ENCODE measurements around the gene COQ4.
A peak's percentile ranks its signal among the peaks of the same experiment; 100 is the strongest.

COQ4 gene

DNA sequence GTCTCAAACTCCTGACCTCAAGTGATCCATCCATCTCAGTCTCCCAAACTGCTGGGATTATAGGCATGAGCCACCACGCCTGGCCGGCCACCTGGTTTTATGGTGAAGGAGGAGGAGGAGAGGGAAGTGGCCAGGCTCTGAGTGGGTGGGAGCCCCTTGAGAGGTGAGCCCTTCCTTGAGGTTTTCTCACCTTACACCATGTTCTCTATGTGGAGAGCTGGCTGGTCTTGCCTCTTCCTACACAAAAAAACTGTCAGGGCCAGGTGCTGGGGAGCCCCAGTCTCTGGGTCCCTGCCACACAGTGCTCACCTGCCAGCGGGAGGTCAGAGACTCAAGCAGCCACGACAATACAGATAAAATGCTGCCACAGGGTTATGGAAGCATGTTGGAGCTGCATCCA is 28.5 kb upstream of the COQ4 start:
- H3K4me1 Mint-ChIP-seq, result peaks cover 6% of the 10 kb centered on the region
- DNase-seq (no peak), ATAC-seq (no peak)
- no peak overlapping the region for H3K4me3 Mint-ChIP-seq
- H3K27me3 Mint-ChIP-seq, result no peaks in the 10 kb centered on the region
- H3K9me3 Mint-ChIP-seq, result no peaks in the 10 kb centered on the region
- H3K27ac Mint-ChIP-seq, result peak overlapping the region in 1 of 2 donors; percentile 75

DNA sequence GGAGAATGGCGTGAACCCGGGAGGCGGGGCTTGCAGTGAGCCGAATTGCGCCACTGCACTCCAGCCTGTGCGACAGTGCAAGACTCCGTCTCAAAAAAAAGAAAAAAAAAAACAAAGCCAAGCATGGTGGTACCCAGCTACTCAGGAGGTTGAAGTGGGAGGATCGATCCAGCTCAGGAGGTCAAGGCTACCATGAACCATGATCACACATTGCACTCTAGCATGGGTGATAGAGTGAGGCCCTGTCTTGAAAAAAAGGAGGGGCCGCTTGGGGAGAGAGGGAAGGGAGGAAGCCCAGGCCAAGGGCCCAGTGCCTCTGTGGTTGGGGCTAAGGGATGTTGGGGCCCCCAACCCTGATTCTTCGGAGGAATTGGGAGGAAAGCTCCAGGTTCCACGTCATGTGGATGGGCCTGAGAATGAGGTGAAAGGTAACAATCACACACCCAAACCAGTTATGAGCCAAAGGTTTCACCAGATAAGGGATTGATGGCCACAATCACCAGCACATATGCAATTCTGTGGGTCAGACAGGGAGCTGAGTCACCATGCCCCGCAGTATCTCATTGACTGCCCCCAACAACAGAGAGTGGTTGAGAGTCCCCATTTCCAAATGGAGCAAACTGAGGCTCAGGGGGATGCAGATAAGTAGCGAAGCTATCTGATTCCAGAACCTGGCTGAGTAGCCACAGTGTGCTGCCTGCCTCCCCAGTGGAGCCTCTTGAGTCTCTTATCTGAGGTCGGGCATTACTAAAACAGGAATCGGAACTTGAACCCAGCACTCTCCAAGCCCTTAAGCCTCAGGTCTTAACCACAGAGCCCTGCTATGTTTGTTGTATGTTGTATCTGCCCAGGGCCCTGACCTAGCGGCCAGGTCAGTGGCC is 26.1 kb upstream of the COQ4 start:
- DNase-seq (no peak), ATAC-seq (no peak)
- Mint-ChIP-seq H3K4me3 (no peak overlapping the region), H3K4me1 (peaks cover 6% of the 10 kb centered on the region), H3K27me3 (no peaks in the 10 kb centered on the region), H3K9me3 (no peaks in the 10 kb centered on the region), H3K27ac (peak overlapping the region in 1 of 2 donors; percentile 91)

DNA sequence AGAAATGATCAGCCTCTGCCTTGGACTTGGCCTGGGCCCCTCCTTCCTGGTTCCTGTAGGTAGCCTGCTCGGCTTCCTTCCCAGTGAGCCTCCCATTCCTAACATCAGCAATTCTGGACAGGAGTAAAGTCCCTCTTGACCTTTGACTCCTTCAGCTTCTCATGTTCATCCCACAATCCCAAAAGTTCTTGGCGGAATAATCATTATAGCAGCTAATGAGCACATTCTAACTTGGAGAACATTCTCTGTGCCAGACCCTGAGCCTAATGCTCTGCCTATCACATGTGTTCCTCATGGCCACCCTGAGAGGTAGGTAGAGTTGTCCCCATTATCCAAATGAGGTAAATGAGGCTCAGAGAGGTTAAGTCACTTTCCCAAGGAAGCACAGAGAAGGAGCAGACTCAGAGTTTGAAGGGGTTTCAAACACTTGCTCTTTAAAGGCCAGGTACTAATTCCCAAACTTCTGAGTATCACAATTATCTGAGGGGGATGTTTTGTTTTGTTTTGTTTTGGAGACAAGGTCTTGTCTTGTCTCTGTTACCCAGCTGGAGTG is 25.3 kb upstream of the COQ4 start:
- Mint-ChIP-seq H3K4me1 (peaks cover 6% of the 10 kb centered on the region), H3K27me3 (no peaks in the 10 kb centered on the region), H3K27ac (peak overlapping the region in 1 of 2 donors; percentile 48), H3K9me3 (no peaks in the 10 kb centered on the region), H3K4me3 (no peak overlapping the region)
- ATAC-seq (no peak), DNase-seq (no peak)

DNA sequence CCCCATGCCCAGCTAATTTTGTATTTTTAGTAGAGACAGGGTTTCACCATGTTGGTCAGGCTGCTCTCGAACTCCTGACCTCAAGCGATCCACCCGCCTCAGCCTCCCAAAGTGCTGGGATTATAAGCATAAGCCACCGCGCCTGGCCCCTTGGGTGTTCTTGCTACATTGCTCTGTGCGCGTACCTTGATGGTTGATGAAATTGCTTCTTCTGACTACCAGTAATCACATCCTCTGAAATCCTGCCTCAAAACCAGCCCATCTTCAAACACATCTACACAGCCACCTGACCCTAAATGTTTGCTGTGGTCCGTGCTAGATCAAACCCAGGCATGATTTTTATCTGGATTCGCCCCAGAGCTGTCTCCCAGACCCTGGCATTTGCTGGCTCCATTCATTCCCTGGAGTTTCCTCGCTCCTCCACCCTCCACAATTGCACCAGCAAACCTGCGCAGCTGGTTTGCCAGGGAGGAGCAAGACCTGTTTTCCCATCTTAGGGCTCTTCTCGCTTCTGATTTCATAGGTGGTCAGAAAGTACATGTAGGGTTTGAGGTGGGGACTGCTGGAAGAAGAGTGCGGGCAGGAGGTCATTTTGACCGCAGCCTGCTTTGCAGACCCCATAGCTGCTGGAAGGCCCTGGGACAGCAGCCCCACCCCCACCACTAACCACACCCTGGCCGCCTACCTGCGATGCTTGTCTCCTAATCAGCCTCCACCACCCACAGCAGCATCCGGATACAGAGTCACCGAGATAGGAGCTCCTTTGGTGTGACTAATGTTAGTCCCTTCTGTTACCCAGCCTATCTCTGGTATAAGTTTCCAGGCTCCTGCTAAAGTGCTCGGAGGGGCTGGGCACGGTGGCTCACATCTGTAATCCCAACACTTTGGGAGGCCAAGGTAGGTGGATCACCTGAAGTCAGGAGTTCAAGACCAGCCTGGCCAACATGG is 23.8 kb upstream of the COQ4 start:
- no peaks in the 10 kb centered on the region for H3K9me3 Mint-ChIP-seq
- peak overlapping the region in 1 of 2 donors; percentile 30 for H3K27ac Mint-ChIP-seq
- ATAC-seq (no peak), DNase-seq (no peak)
- H3K4me3 Mint-ChIP-seq, result no peak overlapping the region
- H3K4me1 Mint-ChIP-seq, result peaks cover 6% of the 10 kb centered on the region
- no peaks in the 10 kb centered on the region for H3K27me3 Mint-ChIP-seq

DNA sequence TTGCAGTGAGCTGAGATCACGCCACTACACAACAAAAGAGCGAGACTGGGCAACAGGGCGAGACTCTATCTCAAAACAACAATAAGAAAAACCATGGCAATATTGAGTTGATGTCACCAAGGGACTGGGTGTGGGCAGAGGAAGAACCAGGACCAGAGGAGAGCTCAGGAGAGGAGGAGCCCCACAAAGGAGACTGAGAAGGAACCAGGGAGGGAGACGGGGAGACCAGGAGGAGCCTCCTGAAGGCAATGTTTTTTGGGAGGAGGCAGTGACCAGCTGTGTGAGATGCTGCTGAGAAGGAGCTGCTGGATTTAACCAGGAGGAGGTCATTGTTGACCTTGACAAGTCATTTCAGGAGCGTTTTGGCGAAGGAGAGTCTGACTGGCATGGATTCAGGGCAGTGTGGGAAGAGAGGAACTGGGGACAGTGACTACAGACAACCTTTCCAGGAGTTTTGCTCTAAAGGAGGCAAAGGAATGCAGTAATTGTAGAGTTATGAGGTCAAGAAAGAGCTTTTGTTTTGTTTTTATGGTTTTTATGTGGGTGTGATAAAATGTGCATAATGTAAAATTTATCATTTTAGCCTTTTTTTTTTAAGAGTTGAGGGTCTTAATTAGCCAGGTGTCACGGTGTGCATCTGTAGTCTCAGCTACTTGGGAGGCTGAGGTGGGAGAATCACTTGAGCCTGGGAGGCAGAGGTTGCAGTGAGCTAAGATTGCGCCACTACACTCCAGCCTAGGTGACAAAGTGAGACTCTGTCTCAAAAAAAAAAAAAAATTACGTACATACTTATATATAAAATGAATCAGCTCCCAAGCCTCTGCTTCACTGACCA is 18.3 kb upstream of the COQ4 start:
- Mint-ChIP-seq H3K9me3 (no peaks in the 10 kb centered on the region), H3K27ac (peak overlapping the region; percentile 1 to 72), H3K4me1 (no peaks in the 10 kb centered on the region), H3K4me3 (no peak overlapping the region), H3K27me3 (no peaks in the 10 kb centered on the region)
- DNase-seq, result no peak
- no peak for ATAC-seq

DNA sequence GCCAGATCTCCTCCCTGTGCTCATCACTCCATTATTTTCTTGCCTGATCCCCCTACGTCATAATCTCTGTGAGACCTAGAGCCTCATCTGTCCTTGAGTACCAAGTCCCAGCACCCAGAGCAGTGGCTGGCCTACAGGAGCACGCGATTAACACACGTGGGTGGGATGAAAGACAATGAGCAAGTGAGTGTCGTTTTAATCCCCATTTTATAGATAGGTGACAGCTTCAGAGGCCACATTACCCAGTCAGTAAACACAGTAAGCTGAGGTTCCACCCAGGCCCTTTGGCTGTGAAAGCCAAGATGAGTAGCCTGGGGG is 17.7 kb upstream of the COQ4 start:
- DNase-seq, result no peak
- no peak overlapping the region for H3K27ac Mint-ChIP-seq
- H3K4me3 Mint-ChIP-seq, result no peak overlapping the region
- no peaks in the 10 kb centered on the region for H3K27me3 Mint-ChIP-seq
- no peak for ATAC-seq
- H3K9me3 Mint-ChIP-seq, result no peaks in the 10 kb centered on the region
- no peaks in the 10 kb centered on the region for H3K4me1 Mint-ChIP-seq

DNA sequence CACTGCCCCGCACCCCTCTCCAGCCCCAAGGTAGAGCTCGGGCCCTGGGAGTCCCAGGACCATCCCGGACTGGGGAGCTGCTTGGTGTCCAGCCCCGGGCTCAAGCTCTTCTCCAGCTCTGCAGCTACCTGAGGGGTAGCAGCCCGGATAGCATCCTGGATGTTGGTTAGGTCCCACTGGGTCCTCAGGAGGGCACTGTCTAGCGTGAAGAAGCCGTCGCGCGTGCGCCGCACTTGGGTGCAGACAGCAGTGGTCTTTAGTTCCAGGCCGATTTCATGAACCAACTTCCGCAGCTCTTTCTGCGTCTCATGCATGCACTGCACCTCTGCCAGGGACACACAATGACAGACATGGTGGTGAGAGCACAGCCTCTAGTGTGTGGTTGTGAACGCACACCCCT is 13.1 kb upstream of the COQ4 start:
- no peak overlapping the region for H3K4me3 Mint-ChIP-seq
- DNase-seq (no peak), ATAC-seq (no peak)
- H3K27ac Mint-ChIP-seq, result no peak overlapping the region
- no peaks in the 10 kb centered on the region for H3K4me1 Mint-ChIP-seq
- no peaks in the 10 kb centered on the region for H3K9me3 Mint-ChIP-seq
- H3K27me3 Mint-ChIP-seq, result no peaks in the 10 kb centered on the region

DNA sequence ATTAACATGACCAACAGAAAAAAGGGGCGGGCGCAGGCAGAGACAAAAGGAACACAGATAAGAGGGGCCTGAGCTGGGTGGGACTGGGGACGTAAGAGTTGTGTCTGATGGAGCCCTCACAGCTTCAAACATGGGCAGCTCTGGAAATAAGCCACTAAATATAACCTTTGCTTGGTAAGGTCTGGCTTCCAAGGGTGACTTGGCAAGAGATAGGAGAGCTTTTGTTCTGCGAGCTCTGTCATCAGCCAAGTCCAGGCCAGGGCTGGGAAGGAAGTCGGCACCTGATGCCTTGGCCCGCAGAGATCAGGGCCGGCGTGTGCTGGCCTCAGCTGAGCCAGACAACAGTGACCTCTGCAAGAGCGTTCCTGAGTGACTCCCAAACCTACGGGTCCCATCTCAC is 12.2 kb upstream of the COQ4 start:
- Mint-ChIP-seq H3K4me1 (no peaks in the 10 kb centered on the region), H3K4me3 (no peak overlapping the region), H3K27me3 (no peaks in the 10 kb centered on the region), H3K9me3 (no peaks in the 10 kb centered on the region), H3K27ac (peak overlapping the region in 1 of 2 donors; percentile 13)
- no peak for ATAC-seq
- no peak for DNase-seq

DNA sequence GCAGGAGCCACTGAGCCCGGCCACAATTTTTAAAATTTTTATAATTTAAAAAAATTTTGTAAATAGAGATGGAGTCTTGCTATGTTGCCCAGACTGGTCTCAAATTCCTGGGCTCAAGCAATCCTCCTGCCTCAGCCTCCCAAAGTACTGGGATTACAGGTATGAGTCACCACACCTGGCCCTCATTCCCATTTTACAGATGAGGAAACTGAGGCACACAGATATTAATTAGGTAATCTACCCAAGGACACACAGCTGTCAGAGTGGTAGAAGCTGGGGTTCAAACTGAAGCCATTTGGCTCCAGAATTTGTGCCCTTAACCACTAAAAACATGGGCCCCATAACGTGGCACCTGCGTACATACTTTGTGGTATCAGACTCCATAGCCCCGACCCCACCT is 7.9 kb upstream of the COQ4 start:
- H3K27me3 Mint-ChIP-seq, result no peaks in the 10 kb centered on the region

DNA sequence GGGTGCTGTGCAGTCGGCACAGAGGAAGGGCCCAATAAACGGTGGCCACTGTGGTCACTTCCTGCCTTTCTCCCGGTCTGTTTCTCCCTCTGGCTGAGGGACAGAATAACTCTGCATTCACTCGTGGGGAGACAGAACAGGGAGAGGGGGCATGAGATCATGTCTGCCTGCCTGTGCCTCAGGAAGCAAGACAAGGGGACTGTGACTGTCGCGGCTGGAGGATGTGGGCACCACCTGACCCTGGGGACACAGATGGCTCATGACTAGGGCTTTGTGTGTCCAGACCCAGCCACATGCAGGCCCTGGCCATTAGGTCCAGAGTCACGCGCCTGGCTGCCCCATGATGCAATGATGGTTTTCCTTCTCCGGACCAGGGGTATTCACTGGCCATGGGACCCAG is 6.2 kb upstream of the COQ4 start:
- no peak for DNase-seq
- no peaks in the 10 kb centered on the region for H3K9me3 Mint-ChIP-seq
- H3K27ac Mint-ChIP-seq, result no peak overlapping the region
- H3K4me3 Mint-ChIP-seq, result no peak overlapping the region
- no peak for ATAC-seq
- H3K27me3 Mint-ChIP-seq, result no peaks in the 10 kb centered on the region
- H3K4me1 Mint-ChIP-seq, result no peaks in the 10 kb centered on the region

More for the DNA sequence above, 7.9 kb upstream of the COQ4 start:
- DNase-seq (no peak), ATAC-seq (no peak)
- H3K4me3 Mint-ChIP-seq, result no peak overlapping the region
- H3K4me1 Mint-ChIP-seq, result no peaks in the 10 kb centered on the region
- H3K27ac Mint-ChIP-seq, result no peak overlapping the region
- H3K9me3 Mint-ChIP-seq, result no peaks in the 10 kb centered on the region

DNA sequence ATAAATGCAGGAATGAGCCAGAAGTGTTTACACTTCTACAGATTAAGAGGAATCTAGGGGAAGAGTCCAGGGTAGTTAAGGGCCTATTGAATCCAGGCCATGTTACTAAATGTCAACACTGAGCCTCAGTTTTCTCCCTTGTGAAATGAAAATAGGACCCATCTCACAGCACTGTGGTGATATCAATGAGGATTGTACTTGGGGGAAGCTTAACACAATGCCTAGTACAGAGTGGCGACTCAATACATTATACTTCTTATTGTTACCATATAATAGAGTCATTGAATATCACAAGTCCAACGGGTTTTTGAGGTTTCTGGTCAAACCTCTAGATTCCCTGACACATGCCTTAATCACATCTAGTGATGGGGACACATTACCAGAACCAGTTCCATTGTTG is 5.0 kb upstream of the COQ4 start:
- Mint-ChIP-seq H3K9me3 (no peaks in the 10 kb centered on the region), H3K4me1 (no peaks in the 10 kb centered on the region), H3K27me3 (no peaks in the 10 kb centered on the region), H3K27ac (peak overlapping the region in 1 of 2 donors; percentile 91), H3K4me3 (no peak overlapping the region)
- no peak for ATAC-seq
- no peak for DNase-seq

DNA sequence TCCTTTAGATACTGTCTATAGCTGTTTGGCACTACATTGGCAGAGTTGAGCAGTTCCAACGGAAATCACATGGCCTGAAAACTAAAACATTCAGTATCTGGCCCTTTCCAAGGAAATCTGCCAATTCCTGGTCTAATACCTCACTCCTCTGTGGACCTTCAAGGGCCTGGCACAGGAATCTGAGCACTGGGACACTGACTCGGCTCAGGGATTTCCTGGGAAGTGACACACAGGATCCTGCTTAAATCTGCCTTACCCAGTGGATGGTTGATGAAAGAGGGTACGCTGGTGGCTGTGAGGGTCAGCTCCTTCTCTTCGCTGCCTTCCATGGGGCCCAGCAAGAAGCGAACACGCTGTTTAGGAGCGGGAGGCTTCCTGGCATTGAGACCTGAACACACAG is 1.3 kb upstream of the COQ4 start:
- H3K4me3 Mint-ChIP-seq, result peak overlapping the region; percentile 90 to 95
- H3K9me3 Mint-ChIP-seq, result no peaks in the 10 kb centered on the region
- ATAC-seq (no peak), DNase-seq (no peak)
- no peak overlapping the region for H3K27ac Mint-ChIP-seq
- no peaks in the 10 kb centered on the region for H3K27me3 Mint-ChIP-seq
- peaks cover 25% of the 10 kb centered on the region for H3K4me1 Mint-ChIP-seq

DNA sequence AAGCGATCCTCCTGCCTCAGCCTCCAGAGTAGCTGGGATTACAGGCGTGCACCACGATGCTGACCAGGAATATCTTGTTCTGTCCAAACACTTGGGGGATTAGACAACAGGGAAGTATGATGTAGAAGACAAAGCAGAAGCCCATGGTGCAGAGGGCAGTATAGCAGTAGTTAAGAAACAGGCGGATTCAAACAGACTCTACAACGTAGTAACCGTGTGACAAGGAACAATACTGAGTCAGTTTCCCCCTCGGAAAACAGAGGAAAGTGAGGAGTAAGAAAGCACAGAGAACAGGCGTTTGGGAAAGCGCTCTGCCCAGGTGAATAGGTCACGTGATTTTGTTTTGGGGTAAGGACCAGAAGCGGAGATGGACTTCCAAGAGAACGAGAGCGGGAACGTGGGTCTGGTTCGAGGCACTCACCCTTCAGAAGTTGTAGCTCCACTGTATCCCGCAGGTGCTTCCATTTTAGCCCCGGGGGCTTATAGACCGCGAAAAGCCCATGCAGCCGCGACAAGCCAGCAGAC is 698 bp upstream of the COQ4 start:
- no peaks in the 10 kb centered on the region for H3K27me3 Mint-ChIP-seq
- peak overlapping the region; percentile 90 to 95 for H3K4me3 Mint-ChIP-seq
- ATAC-seq, result peak; percentile 1
- H3K4me1 Mint-ChIP-seq, result peaks cover 25% of the 10 kb centered on the region
- no peaks in the 10 kb centered on the region for H3K9me3 Mint-ChIP-seq
- no peak for DNase-seq
- H3K27ac Mint-ChIP-seq, result peak overlapping the region; percentile 98 to 99

DNA sequence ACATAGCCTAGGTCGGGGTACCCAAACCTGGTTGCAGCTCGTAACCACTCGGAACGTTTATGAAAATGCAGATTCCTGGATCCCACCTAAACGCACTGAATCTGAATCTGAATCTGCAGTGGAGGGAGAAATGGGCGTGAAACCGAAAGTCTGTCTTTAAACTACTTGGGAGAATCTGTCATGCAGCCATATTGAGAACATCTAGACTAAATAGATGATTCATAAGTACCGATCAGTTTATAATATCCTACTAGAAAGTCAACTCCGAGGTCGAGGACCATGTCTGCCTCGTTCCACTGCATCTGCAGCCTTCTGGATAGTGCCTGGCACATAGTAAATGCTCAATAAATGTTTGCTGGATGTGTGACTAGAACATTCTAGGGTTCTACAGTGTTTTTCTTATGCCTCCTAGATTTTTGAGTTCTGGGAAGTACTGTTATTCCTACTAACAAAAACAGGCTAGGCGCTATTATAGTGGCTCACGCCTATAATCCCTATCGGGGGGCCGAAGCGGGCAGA is 632 bp downstream of the COQ4 start:
- H3K27ac Mint-ChIP-seq, result peak overlapping the region; percentile 98 to 99
- H3K9me3 Mint-ChIP-seq, result no peaks in the 10 kb centered on the region
- H3K4me3 Mint-ChIP-seq, result peak overlapping the region; percentile 90 to 95
- H3K27me3 Mint-ChIP-seq, result no peaks in the 10 kb centered on the region
- H3K4me1 Mint-ChIP-seq, result peaks cover 25% of the 10 kb centered on the region
- DNase-seq (no peak), ATAC-seq (peak; percentile 30)

DNA sequence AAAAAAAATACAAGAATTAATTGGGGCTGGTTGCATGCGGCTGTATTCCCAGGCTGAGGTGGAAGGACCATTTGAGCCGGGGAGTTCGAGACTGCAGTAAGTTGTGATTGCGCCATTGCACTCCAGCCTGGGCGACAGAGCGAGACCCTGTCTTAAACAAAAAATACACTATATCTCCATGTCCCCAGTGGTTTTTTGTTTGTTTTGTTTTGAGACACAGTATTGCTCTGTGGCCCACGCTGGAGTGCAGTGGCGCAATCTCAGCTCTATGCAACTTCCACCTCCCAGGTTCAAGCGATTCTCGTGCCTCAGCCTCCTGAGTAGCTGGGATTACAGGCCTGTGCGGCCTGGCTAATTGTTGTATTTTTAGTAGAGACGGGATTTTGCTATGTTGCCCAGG is 1.2 kb downstream of the COQ4 start:
- no peaks in the 10 kb centered on the region for H3K9me3 Mint-ChIP-seq
- H3K27ac Mint-ChIP-seq, result peak overlapping the region; percentile 42 to 98
- H3K27me3 Mint-ChIP-seq, result no peaks in the 10 kb centered on the region
- no peak for DNase-seq
- peaks cover 25% of the 10 kb centered on the region for H3K4me1 Mint-ChIP-seq
- no peak for ATAC-seq
- H3K4me3 Mint-ChIP-seq, result peak overlapping the region; percentile 90 to 95
